GM12878 (cell line): ENCODE results near the gene STAC2. TPM values are rescaled to one million over a fixed set of nuclear protein-coding genes. Genes with fewer than 3 reads are reported as not detected.

Experiments
- ATAC-seq: fragments of 200-7000 bp; cut with Tn5 transposase; 3 replicates; pipeline ENCODE4 v1.9.1; 2020; ENCODE audit warnings: mild to moderate bottlenecking, moderate library complexity
- BruUV-seq: library from RNA; stranded (reverse); fragments of 400-500 nt; replicated peaks from 2 replicates; lab custom pipeline; 2021; lab: Mats Ljungman, UMichigan
- CTCF ChIA-PET: fragments of 300-600 bp; sonication (Branson Sonifier 250); formaldehyde crosslinking; extraction: SDS; loops from one replicate; lab custom pipeline; 2021; ENCODE audit warnings: inconsistent platforms; lab: Yijun Ruan, JAX
- POLR2A ChIA-PET: fragments of 350-600 bp; formaldehyde crosslinking; extraction: SDS; loops from one replicate; lab custom pipeline; 2021; ENCODE audit warnings: inconsistent platforms; lab: Charles Lee
- RAD21 ChIA-PET: fragments of 300-600 bp; sonication (Branson Sonifier 250); formaldehyde crosslinking; loops from one replicate; lab custom pipeline; 2023; ENCODE audit warnings: antibody characterized with exemption; ENCODE audit not compliant: unreplicated experiment; lab: Charles Lee
- SMC1A ChIA-PET: fragments of 300-600 bp; sonication (Branson Sonifier 250); formaldehyde crosslinking; loops from one replicate; lab custom pipeline; 2023; ENCODE audit not compliant: unreplicated experiment, uncharacterized antibody; lab: Charles Lee
- DNase-seq: peaks from one replicate; pipeline ENCODE4 v3.0.0-alpha.2; 2011; ENCODE audit warnings: low read depth, low spot score
- FAIRE-seq: peaks from 3 replicates; lab custom pipeline; 2011; peaks lifted over from hg19 to GRCh38; lab: Jason Lieb, UNC
- H2AFZ ChIP-seq: 2 replicates; pipeline ENCODE4 v1.6.0; 2011; ENCODE audit warnings: low read depth, low read length, control low read depth; ENCODE audit not compliant: control insufficient read depth
- H3K27ac ChIP-seq: 2 replicates; pipeline ENCODE4 v1.5.1; 2011; ENCODE audit warnings: control low read depth; ENCODE audit not compliant: control insufficient read depth, insufficient read depth
- H3K27me3 ChIP-seq, 2 experiments: replicated peaks in 1 of 2; 2 replicates each; pipeline versions ENCODE4 v1.6.0 to v1.6.1; 2011; ENCODE audit warnings: low read length in 1 of 2; ENCODE audit not compliant: control insufficient read depth in 2 of 2, insufficient read depth in 2 of 2
- H3K36me3 ChIP-seq, 2 experiments: 2 replicates each; pipeline ENCODE4 v1.5.1; 2011; ENCODE audit warnings: low read length in 1 of 2; ENCODE audit not compliant: control insufficient read depth in 2 of 2, insufficient read depth in 2 of 2
- H3K4me1 ChIP-seq: 2 replicates; pipeline ENCODE4 v1.6.1; 2011; ENCODE audit warnings: mild to moderate bottlenecking, low read length, moderate library complexity, mixed read lengths; ENCODE audit not compliant: control insufficient read depth, insufficient read depth
- H3K4me2 ChIP-seq: 2 replicates; pipeline ENCODE4 v1.6.0; 2011; ENCODE audit warnings: control low read depth; ENCODE audit not compliant: control insufficient read depth, insufficient read depth
- H3K4me3 ChIP-seq: fragments of 200-600 bp; sonication (generic); 2 replicates; pipeline ENCODE4 v1.5.1; 2016
- H3K79me2 ChIP-seq: 2 replicates; pipeline ENCODE4 v1.6.0; 2011; ENCODE audit warnings: low read length; ENCODE audit not compliant: control insufficient read depth, insufficient read depth
- H3K9ac ChIP-seq: 2 replicates; pipeline ENCODE4 v1.8.0; 2011; ENCODE audit warnings: low read length, control low read depth, mixed read lengths; ENCODE audit not compliant: control insufficient read depth, insufficient read depth
- H3K9me3 ChIP-seq: replicated peaks from 3 replicates; pipeline ENCODE4 v1.5.1; 2011; ENCODE audit warnings: mild to moderate bottlenecking, low read length; ENCODE audit not compliant: control insufficient read depth, insufficient read depth
- H4K20me1 ChIP-seq: 2 replicates; pipeline ENCODE4 v1.6.0; 2011; ENCODE audit not compliant: control insufficient read depth, insufficient read depth
- ATF7 ChIP-seq: fragments of 450-650 bp; IDR thresholded peaks from 2 replicates; pipeline ENCODE4 v1.6.1; 2016; ENCODE audit warnings: low read depth, mild to moderate bottlenecking
- CHD2 ChIP-seq: IDR thresholded peaks from 2 replicates; pipeline ENCODE4 v1.6.1; 2011; ENCODE audit warnings: low read depth, low read length, improper control_type of control experiment, borderline replicate concordance
- FOXM1 ChIP-seq: IDR thresholded peaks from 2 replicates; pipeline ENCODE4 v1.6.1; 2012; ENCODE audit warnings: low read depth, mild to moderate bottlenecking, inconsistent platforms, low read length, moderate library complexity
- HDGF ChIP-seq: fragments of 450-650 bp; IDR thresholded peaks from 2 replicates; pipeline ENCODE4 v1.6.1; 2016; ENCODE audit warnings: antibody characterized with exemption
- KDM1A ChIP-seq: fragments of 200-600 bp; sonication (generic); IDR thresholded peaks from 2 replicates; pipeline ENCODE4 v1.6.1; 2016; ENCODE audit warnings: borderline replicate concordance
- KLF5 ChIP-seq: fragments of 450-650 bp; IDR thresholded peaks from 2 replicates; pipeline ENCODE4 v1.6.1; 2014; ENCODE audit warnings: mild to moderate bottlenecking; ENCODE audit not compliant: partially characterized antibody
- POLR2AphosphoS2 ChIP-seq: IDR thresholded peaks from 2 replicates; pipeline ENCODE4 v1.6.1; 2011; ENCODE audit warnings: low read depth, mild to moderate bottlenecking, low read length, improper control_type of control experiment, moderate library complexity
- RAD21 ChIP-seq: IDR thresholded peaks from 2 replicates; pipeline ENCODE4 v1.6.1; 2011; ENCODE audit warnings: mild to moderate bottlenecking, low read depth, low read length, moderate library complexity; ENCODE audit not compliant: insufficient read depth
- RAD51 ChIP-seq: fragments of 450-650 bp; IDR thresholded peaks from 2 replicates; pipeline ENCODE4 v1.6.1; 2016; ENCODE audit warnings: moderate library complexity, mild to moderate bottlenecking, inconsistent platforms
- RELA ChIP-seq: fragments of 450-650 bp; IDR thresholded peaks from 2 replicates; pipeline ENCODE4 v1.8.0; 2014; ENCODE audit warnings: borderline replicate concordance; ENCODE audit not compliant: partially characterized antibody
- SP1 ChIP-seq: IDR thresholded peaks from one replicate; pipeline ENCODE4 v1.6.1; 2011; ENCODE audit warnings: low read depth, low read length
- SUZ12 ChIP-seq: fragments of 200-600 bp; sonication (generic); IDR thresholded peaks from one replicate; pipeline ENCODE4 v1.6.1; 2018; ENCODE audit warnings: antibody characterized with exemption, mild to moderate bottlenecking; ENCODE audit not compliant: unreplicated experiment
- TAF1 ChIP-seq: IDR thresholded peaks from 2 replicates; pipeline ENCODE4 v1.6.1; 2011; ENCODE audit warnings: mild to moderate bottlenecking, low read depth, low read length, borderline replicate concordance
- WRNIP1 ChIP-seq: IDR thresholded peaks from 2 replicates; pipeline ENCODE4 v1.6.1; 2011; ENCODE audit warnings: low read depth, low read length, improper control_type of control experiment, borderline replicate concordance
- YBX1 ChIP-seq: fragments of 450-650 bp; IDR thresholded peaks from 2 replicates; pipeline ENCODE4 v1.6.1; 2016; ENCODE audit warnings: antibody characterized with exemption
- ZNF217 ChIP-seq: fragments of 450-650 bp; IDR thresholded peaks from 2 replicates; pipeline ENCODE4 v1.6.1; 2017; ENCODE audit warnings: antibody characterized with exemption, mild to moderate bottlenecking
- WGBS: methylation state at CpG from one replicate; pipeline ENCODE4 v1.1.6; 2016; ENCODE audit warnings: low lambda C conversion rate; ENCODE audit not compliant: insufficient replicate concordance, insufficient coverage; ENCODE audit errors: missing lambda C conversion rate; 5-methylcytosine and 5-hydroxymethylcytosine counted together
- in situ Hi-C: fragments of 300-500 bp; cut with MboI; formaldehyde crosslinking; loops from 9 replicates; pipeline ENCODE4 v1.14.3; 2018; ENCODE audit warnings: mixed read lengths
- intact Hi-C: fragments of 100-400 bp; cut with micrococcal nuclease; formaldehyde crosslinking; loops from one replicate; pipeline ENCODE4 v1.14.2; 2022; ENCODE audit not compliant: unreplicated experiment
- polyA plus RNA-seq, 11 experiments: library from polyadenylated mRNA; depleted of rRNA in 4 of 11; unstranded in 6 of 11; stranded (reverse) in 5 of 11; fragments of >200 nt; fragmentation: Nextera tagmentation in 4 of 11; fragmentation: Illumina TruSeq in 1 of 11; extraction: Ambion mirVana in 4 of 11; extraction: Trizol in 1 of 11; gene quantifications; 1 replicate in 1 of 11; 2 replicates in 10 of 11; pipeline versions ENCODE4 v1.2.1 to v1.2.3, GENCODE V29; 2011 to 2016; ENCODE audit warnings: inconsistent platforms in 2 of 11, missing spikeins in 2 of 11, low read depth in 1 of 11
- total RNA-seq, 4 experiments: library from RNA; depleted of rRNA in 3 of 4; stranded (reverse); fragments of >200 nt in 3 of 4; fragmentation: Illumina TruSeq in 1 of 4; extraction: Trizol in 1 of 4; gene quantifications; 2 replicates each; pipeline versions ENCODE4 v1.2.1 to v1.2.3, GENCODE V29; 2013 to 2021
- TF ChIP-seq, protein P1 (sequence below): fragments of 450-650 bp; IDR thresholded peaks from 2 replicates; pipeline ENCODE4 v1.6.1; 2017; ENCODE audit warnings: mild to moderate bottlenecking, low read depth, inconsistent platforms; ENCODE audit not compliant: poor library complexity, severe bottlenecking
- TF ChIP-seq, protein P2 (sequence below): fragments of 450-650 bp; IDR thresholded peaks from 2 replicates; pipeline ENCODE4 v1.6.1; 2017; ENCODE audit warnings: borderline replicate concordance
- TF ChIP-seq, protein P3 (sequence below): fragments of 450-650 bp; IDR thresholded peaks from 2 replicates; pipeline ENCODE4 v1.6.1; 2016; ENCODE audit warnings: mild to moderate bottlenecking

Gene STAC2
- total and polyA plus RNA-seq, 10 of the 15 experiments (the other 5 are each of a cell fraction or from before 2014, with no cell fraction given) = 0.04 TPM; not detected in 9

DNA sequence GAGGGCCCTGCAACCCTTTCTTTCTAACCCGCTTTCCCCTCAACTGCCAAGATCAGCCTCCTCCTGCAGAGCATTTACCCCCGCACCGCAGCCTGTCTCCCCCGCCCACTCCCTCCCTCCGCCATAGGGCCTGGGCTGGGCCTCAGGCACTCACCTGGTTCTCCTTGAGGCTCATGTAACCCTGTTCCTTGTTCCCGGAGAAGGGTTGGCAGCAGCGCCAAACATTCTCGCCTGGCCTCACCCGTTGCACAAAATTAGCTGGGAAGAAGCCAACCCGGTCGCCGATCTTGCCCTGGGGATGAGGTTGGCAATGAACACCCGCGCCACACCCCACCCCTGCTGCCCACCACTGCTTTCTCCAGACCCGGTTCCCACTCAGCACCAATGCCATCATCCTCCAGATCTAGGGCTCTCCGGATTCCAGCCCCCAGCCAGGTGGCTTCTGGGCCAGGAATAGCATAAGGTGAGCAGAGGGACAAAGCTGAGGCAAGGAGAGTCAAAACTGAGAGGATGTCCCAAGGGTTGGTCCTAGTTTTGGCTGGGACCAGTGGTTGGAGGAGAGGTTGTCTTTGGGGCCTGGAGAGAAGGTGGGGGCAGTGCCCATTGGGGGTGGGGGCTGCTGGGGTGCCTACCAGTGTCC, 12.8 kb downstream of the STAC2 start:
- TF ChIP-seq HDGF = no peak
- no peak for TF ChIP-seq FOXM1
- no peak for TF ChIP-seq RAD51
- TF ChIP-seq, protein P1, sequence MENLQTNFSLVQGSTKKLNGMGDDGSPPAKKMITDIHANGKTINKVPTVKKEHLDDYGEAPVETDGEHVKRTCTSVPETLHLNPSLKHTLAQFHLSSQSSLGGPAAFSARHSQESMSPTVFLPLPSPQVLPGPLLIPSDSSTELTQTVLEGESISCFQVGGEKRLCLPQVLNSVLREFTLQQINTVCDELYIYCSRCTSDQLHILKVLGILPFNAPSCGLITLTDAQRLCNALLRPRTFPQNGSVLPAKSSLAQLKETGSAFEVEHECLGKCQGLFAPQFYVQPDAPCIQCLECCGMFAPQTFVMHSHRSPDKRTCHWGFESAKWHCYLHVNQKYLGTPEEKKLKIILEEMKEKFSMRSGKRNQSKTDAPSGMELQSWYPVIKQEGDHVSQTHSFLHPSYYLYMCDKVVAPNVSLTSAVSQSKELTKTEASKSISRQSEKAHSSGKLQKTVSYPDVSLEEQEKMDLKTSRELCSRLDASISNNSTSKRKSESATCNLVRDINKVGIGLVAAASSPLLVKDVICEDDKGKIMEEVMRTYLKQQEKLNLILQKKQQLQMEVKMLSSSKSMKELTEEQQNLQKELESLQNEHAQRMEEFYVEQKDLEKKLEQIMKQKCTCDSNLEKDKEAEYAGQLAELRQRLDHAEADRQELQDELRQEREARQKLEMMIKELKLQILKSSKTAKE = no peak
- TF ChIP-seq, protein P2, sequence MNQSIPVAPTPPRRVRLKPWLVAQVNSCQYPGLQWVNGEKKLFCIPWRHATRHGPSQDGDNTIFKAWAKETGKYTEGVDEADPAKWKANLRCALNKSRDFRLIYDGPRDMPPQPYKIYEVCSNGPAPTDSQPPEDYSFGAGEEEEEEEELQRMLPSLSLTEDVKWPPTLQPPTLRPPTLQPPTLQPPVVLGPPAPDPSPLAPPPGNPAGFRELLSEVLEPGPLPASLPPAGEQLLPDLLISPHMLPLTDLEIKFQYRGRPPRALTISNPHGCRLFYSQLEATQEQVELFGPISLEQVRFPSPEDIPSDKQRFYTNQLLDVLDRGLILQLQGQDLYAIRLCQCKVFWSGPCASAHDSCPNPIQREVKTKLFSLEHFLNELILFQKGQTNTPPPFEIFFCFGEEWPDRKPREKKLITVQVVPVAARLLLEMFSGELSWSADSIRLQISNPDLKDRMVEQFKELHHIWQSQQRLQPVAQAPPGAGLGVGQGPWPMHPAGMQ = no peak
- no peak for TF ChIP-seq ATF7
- no peak for TF ChIP-seq YBX1
- TF ChIP-seq WRNIP1 = no peak
- TF ChIP-seq RAD21 = no peak
- no peak for TF ChIP-seq TAF1
- TF ChIP-seq RELA = no peak
- no peak for TF ChIP-seq CHD2
- no peak for TF ChIP-seq KDM1A
- TF ChIP-seq POLR2AphosphoS2 = no peak
- no peak for TF ChIP-seq SUZ12
- no peak for TF ChIP-seq SP1
- no peak for TF ChIP-seq ZNF217
- TF ChIP-seq, protein P3, sequence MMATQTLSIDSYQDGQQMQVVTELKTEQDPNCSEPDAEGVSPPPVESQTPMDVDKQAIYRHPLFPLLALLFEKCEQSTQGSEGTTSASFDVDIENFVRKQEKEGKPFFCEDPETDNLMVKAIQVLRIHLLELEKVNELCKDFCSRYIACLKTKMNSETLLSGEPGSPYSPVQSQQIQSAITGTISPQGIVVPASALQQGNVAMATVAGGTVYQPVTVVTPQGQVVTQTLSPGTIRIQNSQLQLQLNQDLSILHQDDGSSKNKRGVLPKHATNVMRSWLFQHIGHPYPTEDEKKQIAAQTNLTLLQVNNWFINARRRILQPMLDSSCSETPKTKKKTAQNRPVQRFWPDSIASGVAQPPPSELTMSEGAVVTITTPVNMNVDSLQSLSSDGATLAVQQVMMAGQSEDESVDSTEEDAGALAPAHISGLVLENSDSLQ = no peak
- no peak for TF ChIP-seq KLF5
- H3K79me2 ChIP-seq = no peaks in the 10 kb centered on the region
- no TSS peak for BruUV-seq
- H4K20me1 ChIP-seq = no peaks in the 10 kb centered on the region
- intact Hi-C loops (no loop called here), in situ Hi-C loops (no loop called here)
- peaks cover 20% of the 10 kb centered on the region for H3K4me1 ChIP-seq
- H3K36me3 ChIP-seq = no peaks in the 10 kb centered on the region
- 49% methylated on average over 16 of the region's 16 CpGs for WGBS
- no peak overlapping the region for H2AFZ ChIP-seq
- ATAC-seq (no peak), FAIRE-seq (no peak), DNase-seq (no peak)
- peaks cover 2 to 3% of the 10 kb centered on the region in 2 experiments; a peak in 1 of 4 replicates for H3K27me3 ChIP-seq
- no peak overlapping the region for H3K4me2 ChIP-seq
- H3K9ac ChIP-seq = no peak overlapping the region
- SMC1A ChIA-PET = no interaction called here
- H3K4me3 ChIP-seq = no peak overlapping the region
- RAD21 ChIA-PET = no interaction called here
- POLR2A ChIA-PET = no interaction called here
- CTCF ChIA-PET = interaction anchor here (0.6 to 1.0 kb wide), 3 partner anchors 19 to 442 kb away, joined by 3 to 5 read pairs (median 3); no protein-coding TSS in a partner anchor
- no peaks in the 10 kb centered on the region for H3K9me3 ChIP-seq
- no peak overlapping the region for H3K27ac ChIP-seq
